ENCODE measurements around the gene GON4L.
A peak's percentile ranks its signal among the peaks of the same experiment; 100 is the strongest.
"Not testable (repeated sequence)": the region's sequence is repeated elsewhere in the genome, so short reads cannot be mapped to it uniquely, and the experiment has no call there.

GON4L gene

GRCh38 chr1:155741908-155742307, 115.1 kb downstream of the GON4L start:
- DNase-seq, result no peak

- DNase-seq, result no peak
Measured at GRCh38 chr1:155740995-155741394, 116.0 kb downstream of the GON4L start.

GRCh38 chr1:155729031-155729898, 127.7 kb downstream of the GON4L start:
- peak; percentile 82 for DNase-seq

GRCh38 chr1:155725142-155725541, 131.9 kb downstream of the GON4L start:
- DNase-seq, result no peak

- DNase-seq, result no peak
Measured at GRCh38 chr1:155719703-155720102, 137.3 kb downstream of the GON4L start.

- not testable (repeated sequence) for DNase-seq
Measured at GRCh38 chr1:155718524-155719115, 138.4 kb downstream of the GON4L start.

- DNase-seq, result no peak
Measured at GRCh38 chr1:155717041-155717440, 140.0 kb downstream of the GON4L start.

- no peak for DNase-seq
Measured at GRCh38 chr1:155715777-155716176, 141.2 kb downstream of the GON4L start.

GRCh38 chr1:155715056-155715455, 142.0 kb downstream of the GON4L start:
- not testable (repeated sequence) for DNase-seq

- DNase-seq, result no peak
Measured at GRCh38 chr1:155713075-155713474, 143.9 kb downstream of the GON4L start.

- DNase-seq, result peak; percentile 51
Measured at GRCh38 chr1:155712636-155713035, 144.4 kb downstream of the GON4L start.

GRCh38 chr1:155711457-155711856, 145.6 kb downstream of the GON4L start:
- not testable (repeated sequence) for DNase-seq

GRCh38 chr1:155709391-155709790, 147.6 kb downstream of the GON4L start:
- DNase-seq, result no peak

- DNase-seq, result no peak
Measured at GRCh38 chr1:155706139-155706538, 150.9 kb downstream of the GON4L start.

- DNase-seq, result not testable (repeated sequence)
Measured at GRCh38 chr1:155704414-155704813, 152.6 kb downstream of the GON4L start.

GRCh38 chr1:155703216-155703615, 153.8 kb downstream of the GON4L start:
- DNase-seq, result no peak

- not testable (repeated sequence) for DNase-seq
Measured at GRCh38 chr1:155701675-155702074, 155.3 kb downstream of the GON4L start.

Measured in hematopoietic multipotent progenitor cell treated with erythropoietin and hydrocortisone succinate and interleukin-3 and kit ligand, for 6 days (in vitro differentiated cells).